Activated gamma-delta T cell (primary cell): ENCODE measurements around the gene PDGFA.

Experiments used
- DNase-seq: peaks from one replicate; lab custom pipeline; 2025; lab: John Stamatoyannopoulos, UW

Gene PDGFA

DNA sequence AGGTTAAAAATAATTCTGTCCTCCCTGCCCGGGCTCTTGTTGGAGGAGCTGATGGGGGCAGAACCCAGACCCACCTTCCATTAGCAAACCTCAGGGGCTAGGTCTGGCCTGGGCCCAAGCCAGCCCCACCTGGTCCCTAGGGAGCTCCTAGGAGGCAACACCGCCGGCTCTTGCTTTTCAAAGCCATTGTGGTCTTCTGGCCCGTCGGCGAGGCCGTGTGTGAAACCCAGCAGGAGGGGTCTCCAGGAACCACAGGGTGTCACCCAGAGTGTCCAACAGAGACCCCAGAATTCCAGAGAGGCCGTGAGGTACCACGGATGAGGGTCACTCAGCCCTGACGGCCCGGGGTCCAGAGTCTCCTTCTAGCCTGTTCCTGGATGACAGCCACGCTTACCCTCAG lies 16.6 kb upstream of the PDGFA start:
- no peak for DNase-seq

DNA sequence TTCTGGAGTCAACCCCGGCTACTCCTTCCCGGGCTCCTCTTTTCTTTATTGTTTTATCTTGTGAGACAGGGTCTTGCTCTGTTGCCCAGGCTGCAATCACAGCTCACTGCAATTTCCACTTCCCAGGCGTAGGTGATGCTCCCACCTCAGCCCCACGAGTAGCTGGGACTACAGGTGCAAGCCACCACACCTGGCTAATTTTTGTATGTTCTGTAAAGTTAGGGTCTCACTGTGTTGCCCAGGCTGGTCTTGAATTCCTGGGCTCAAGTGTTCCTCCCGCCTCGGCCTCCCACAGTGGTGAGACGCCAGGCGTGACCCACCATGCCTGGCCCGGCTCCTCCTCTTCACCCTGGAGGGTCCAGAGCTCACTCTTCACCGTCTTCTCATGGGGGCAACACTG lies 15.3 kb upstream of the PDGFA start:
- DNase-seq: no peak

GRCh38 chr7:534075-534474 lies 14.4 kb upstream of the PDGFA start:
- no peak for DNase-seq

- DNase-seq: no peak
Measured at GRCh38 chr7:533266-533665, 13.6 kb upstream of the PDGFA start.

GRCh38 chr7:532379-533143 lies 12.9 kb upstream of the PDGFA start:
- DNase-seq: no peak

GRCh38 chr7:531777-532176 lies 12.1 kb upstream of the PDGFA start:
- no peak for DNase-seq

DNA sequence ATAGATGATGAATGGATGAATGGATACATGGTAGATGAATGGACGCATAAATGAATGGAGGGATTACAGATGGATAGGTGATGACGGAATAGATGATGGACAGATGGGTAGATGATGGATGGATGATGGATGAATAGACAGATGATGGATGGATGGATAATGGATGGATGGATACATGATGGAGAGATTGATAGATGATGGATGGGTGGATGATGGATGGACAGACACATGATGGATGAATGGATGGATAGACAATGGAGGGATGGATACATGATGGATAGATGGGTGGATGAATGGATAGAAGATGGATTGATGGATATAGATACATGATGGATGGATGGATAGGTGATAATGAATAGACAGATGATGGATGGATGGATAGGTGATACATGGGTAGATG lies 8.8 kb upstream of the PDGFA start:
- DNase-seq: no peak

DNA sequence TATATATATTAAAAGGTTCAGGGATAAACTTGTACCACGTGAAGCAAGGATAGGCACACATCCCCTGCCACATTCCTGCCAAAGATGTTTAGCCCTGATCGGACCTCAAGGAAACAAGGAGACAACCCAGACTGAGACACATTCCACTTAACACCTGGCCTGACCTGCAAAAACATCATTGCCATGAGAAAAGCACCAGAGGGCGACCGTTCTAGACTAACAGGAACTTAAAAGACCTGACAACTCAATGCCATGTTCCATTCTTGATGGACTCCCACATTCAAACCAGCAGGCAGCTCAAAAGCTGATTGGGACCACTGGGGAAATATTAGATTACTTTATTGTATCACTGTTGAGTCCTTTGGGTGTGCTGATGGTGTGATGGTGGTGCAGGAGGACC lies 8.1 kb upstream of the PDGFA start:
- no peak for DNase-seq

DNA sequence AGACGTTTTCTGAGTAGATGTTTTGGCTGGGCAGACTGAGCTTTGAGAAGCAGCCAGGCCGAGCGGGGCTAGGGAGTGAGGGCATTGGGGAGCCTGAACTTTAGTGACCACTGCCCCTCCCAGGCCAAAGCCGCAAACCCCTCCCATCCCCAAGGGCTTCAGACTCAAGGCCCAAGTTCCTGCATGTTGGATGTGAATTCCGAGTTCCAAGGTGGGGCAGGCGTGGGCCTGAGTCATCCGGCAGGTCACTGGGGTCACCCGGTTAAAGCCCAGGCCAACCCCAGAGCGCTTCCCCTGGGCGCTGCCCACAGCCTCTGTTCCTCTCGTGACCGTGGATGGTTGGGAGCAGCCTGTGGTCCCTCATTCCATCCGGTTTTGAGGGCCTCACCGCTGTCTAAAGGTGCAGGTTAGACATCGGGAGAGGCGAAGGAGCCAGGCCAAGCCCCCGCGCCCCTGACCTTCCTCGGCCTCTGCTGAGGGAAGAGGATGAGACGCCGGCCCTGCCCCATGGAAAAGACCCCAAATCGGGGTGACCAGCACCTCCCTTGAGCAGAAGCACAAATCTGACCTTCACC lies 6.9 kb upstream of the PDGFA start:
- DNase-seq: no peak

DNA sequence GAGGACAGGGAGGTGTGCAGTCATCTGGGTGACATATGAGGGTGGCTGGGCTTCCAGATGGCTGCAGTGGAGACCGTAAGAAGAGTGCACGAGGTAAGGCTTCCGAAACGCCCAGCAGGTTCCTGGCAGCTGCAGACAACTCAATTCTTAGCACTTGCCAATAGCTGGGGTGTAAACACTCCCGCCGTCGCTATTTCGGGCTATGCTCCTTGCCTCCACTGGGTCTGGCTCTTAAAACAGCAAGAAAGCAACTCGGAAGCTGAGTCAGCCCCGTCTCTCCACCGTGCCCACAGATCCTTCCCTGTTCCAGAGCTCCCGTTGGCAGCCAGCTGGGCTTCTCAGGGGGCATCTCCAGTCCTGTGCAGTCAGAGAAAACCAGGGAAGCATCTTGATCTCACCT lies 6.1 kb upstream of the PDGFA start:
- no peak for DNase-seq

- no peak for DNase-seq
Measured at GRCh38 chr7:524800-525199, 5.2 kb upstream of the PDGFA start.

- no peak for DNase-seq
Measured at GRCh38 chr7:523347-524336, 4.0 kb upstream of the PDGFA start.

DNA sequence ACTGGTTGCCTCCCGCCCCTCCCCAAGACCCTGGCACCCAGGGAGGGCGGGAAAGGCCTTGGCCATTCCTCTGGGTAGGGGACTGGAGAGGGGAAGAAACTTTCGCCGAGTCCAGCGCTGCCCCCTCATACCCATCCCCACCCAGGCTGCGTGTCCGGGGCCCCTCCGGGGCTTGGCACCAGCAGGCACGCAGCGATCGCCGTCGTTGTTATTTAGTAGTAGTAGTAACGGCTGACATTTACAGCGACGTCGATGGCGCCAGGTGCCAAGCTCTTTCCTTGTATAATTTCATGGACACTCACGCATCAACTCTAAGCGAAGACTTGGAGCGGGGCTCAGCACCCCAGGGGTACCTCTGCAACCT lies 3.3 kb upstream of the PDGFA start:
- DNase-seq: no peak

DNA sequence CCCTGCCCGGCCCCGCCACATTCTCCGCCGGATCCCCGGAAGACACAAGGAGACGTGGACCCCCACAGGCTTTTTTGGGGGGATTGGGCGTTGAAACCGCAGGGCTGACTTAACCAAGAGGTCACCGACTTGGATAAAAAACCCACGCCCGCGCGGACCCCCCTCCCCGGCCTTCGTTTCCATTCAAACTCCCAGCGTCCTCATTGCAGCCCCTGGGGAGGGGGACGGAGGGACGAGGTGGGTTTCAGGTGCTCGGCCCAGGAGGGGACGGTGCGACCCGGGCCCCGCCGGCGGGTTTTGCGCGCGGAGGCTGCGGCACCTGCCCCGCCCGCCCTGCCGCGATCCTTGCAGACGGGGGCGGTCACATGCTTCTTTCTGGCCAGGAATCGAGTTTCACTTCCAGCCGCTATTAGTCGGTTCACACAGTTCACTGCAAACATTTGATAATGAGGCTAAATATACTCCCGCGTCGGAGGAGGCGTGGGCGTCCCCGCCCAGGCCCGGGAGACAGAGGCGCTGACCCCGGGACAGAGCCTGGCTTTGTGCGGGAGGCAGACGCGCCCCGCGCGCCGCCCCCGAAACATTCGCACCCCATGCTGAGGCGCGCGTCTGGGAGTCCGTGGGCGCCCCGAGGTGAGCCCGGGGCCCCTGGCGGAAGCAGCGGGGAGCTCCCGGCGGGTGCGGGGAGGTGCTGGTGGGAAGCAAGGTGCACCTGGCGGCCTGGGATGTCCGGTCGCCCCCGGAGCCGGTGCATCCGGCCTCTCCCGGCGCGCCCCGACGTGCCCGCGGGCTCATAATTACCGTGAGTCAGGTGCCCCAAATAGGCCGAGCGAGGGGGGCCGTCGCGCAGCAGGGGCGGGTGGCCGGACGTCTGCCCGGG lies 2.7 kb upstream of the PDGFA start:
- DNase-seq: no peak

DNA sequence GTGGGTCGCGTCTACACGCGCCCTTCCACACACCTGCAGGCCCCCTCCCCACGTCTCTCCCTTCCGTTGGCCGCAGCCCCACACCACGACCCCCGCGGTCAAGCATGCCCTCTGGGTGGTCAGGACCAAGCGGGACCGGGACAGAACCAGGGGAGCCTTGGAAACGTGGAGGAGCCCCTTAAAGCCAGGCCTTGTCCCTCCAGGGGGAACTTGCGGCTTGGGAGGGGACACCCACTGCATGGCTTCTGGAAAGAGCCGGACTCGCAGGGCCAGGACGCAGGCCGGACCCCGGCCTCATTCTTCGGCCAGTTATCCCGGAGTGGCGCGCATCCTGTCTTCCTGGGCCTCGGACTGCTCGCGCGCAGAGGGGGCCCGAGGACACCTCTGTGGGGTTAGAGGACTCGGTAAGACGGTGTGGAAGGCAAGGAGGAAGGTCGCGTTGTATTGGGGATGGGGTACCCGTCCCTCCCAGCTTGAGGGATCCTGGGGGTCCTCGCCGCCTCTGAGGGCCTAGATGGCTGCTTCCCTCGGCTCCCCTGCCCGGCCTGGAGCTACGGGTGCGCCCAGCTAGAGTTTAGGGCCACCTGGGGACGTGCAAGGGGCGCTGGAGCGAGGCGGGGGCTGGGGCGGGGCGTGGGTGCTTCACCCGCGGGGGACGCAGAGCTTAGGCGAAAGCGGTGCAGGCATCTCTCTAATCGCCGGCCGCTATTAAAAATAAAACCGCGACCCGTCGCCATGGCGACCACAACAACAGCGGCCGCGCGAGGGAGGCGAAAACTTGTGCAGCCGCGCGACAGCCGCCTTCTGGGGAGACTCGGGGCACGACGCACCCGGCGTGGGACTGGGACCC lies 1.8 kb upstream of the PDGFA start:
- no peak for DNase-seq

DNA sequence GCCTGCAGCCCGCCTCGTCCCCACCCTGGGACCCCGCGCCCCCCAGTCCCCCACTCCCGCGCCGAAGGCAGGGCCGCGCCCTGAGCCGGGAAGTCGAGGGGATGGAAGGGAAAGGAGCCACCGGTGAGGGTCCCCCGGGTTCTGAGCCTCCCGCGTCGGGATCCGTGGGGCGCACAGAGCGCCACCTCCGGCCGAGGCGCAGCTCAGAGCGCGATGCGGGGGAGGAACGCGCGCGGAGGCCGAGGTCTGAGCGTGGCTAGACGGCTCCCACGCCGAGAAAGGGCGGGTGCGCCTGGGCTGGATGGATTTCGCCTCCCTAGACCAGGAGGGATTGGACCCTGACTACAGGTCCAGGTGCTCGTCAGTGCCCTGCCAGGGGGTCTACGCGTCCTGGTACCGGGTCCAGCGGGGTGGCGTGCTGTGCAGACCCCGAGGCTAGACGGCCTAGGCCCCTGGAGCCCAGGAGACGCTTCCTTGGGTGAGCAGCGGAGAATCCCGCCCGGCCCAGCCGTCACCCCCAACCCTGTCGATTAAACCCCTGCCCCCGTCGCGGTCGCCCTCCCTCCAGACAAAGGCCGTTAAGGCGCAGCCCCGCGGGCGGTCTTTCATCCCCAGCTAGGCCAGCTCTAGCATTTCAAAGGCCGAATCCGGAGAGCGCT lies 986 bp upstream of the PDGFA start:
- DNase-seq: no peak

GRCh38 chr7:518630-519483 lies 789 bp downstream of the PDGFA start:
- no peak for DNase-seq

DNA sequence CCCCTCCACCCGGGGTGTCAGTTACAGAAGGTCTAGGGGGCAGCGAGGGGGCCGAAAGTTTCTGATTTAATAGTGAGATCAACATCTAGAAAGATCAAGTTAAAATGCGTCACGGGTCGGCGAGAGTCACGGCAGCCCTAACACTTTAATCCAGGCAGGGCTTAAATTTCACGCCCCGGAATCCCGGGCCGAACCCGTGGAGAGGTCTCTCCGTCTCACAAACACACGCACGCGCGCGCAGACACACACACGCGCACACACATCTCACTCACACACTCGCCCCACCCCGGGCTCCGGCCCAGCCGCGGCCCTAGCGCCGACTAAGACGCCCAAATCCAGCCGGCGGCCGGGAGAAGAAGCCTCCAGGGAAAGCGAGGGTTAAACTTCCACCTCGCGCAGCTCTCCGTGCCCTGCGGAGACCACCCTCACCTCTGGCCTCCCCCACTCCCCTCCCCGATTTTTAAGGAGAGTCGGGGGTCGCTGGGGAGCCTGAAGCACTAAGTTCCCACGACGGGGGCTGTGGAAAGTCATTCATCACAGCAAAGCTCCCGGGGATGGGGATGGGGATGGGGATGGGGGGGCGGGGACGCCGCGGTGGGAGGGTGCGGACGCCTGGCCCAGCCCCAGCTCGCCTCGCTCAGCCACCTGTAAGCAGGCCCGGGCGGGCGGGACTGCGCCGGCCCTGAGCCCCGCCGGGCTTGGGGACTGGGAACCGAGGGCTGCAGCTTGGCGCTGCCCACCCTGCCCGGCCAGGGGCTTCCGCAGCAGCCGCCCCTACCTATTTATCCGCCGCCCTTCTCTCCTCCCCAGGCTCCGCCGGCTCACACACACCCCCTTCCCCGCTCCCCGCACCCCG lies 1.6 kb downstream of the PDGFA start:
- no peak for DNase-seq
